Stimulated activated CD8-positive, alpha-beta memory T cell treated with anti-CD3 and anti-CD28 coated beads, Interleukin-12 subunit alpha, Interleukin-12 subunit beta, amount 100 ng/mL, for 4 hours (primary cell): ENCODE results near the gene FAM222A.

ENCODE experiments used
- DNase-seq: peaks from one replicate; pipeline ENCODE4 v3.0.0-alpha.2; 2020; ENCODE audit warnings: low read depth

Gene FAM222A

DNA sequence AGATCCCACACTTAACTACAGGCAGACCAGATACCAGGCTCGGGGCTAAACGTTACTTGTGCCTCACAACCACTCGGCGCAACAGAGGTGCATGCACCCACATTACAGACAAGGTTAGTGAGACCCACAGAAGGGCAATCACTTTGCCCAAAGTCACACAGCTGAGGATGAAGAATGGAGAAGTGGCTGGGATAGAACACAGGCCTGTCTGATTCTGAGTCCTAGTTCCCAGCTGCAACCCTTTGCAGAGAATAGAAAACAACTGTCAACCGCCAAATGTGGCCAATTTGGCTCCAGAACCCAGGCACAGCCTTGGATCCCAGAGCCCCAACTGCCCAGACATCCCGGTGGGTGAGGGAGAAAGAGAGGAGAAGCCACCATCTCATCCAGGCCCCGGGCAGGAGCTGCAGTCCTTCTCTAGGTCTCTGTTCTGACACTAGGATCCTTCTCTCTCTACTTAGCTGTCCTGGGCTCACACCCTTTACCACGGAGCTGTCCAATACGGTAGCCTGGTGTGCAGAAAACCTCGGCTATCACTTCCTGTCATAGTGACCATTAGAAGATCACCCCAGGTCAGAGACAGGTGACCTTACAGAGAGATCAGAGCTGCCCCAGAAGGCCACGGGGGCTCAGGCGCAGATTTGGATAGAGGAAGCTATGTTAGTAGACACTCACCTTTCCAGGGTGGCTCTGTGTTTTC lies 59.1 kb downstream of the FAM222A start:
- no peak for DNase-seq

GRCh38 chr12:109773384-109774011 lies 59.9 kb downstream of the FAM222A start:
- DNase-seq: no peak

DNA sequence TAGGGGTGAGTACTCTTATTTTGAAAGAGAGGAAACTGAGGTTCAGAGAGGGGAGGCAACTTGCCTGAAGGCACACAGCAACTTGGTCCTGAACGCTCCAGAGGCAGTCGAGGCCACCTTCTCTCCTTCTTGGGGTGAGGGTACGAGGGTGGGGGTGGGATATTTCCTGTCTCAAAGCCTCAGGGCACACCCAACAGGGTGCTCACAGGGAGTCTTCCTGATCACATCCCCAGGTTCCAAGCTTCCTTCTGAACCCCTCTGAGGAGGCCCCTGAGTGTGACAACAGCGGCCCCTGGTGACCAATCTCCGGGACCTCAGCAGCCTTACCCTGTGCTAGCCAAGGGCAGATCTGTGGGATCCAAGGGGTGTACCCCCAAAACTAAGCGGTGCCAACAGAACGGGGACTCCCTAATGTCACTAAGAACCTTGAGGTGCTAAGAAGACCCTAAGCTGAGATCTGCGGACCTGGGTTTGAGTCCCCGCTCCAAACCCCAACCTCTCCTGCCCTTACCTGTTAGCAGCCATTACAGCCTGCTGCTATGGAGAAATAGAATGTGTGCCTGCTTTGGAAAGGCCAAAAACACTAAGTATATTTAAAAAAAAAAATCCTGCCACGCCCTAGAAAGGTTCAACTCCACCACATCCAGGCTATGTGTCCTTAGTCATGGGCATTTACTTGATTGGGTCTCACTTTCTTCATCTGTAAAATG lies 61.7 kb downstream of the FAM222A start:
- DNase-seq: peak; percentile 47

GRCh38 chr12:109776624-109777023 lies 63.0 kb downstream of the FAM222A start:
- no peak for DNase-seq

GRCh38 chr12:109777544-109777943 lies 63.9 kb downstream of the FAM222A start:
- no peak for DNase-seq

DNA sequence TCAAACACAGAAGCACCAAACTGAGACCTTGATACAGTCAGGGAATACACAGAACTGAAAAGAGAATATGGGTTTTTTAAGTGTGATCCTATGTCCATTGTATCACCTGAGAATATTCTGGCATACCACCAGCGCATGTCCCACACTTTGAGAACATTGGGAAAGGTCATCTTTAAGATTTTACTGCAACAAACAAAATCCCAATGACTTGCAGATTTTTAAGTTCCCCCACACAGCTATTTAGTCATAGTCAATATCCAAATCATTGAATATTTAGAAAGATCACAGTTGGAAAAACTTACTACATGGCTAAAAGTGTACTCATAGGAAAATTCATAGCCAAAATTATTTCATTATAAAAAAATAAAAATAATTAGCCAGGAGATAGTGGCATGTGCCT lies 65.1 kb downstream of the FAM222A start:
- no peak for DNase-seq

- DNase-seq: no peak
Measured at GRCh38 chr12:109779382-109779781, 65.8 kb downstream of the FAM222A start.

DNA sequence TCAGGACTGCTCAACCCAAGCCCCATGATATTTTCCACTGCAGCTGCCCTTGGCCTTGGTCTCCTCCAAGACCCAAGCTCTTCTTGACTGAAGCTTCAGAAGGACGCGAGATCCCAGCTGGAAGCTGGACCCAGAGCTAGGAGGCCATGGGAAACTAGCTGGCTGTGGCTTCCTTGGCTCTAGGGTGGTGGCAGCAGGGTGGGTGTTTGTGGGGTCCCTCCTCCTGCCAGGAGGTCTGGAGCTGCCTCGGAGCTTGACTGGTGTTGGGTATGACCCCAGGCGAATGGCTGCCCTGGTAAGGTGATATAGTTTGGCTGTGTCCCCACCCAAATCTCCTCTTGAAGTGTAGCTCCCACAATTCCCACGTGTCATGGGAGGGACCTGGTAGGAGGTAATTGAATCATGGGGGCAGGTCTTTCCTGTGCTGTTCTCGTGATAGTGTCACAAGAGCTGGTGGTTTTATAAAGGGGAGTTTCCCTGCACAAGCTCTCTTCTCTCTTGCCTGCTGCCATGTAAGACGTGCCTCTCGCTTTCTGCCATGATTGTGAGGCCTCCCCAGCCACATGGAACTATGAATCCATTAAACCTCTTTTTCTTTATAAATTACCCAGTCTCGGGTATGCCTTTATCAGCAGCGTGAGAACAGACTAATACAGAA lies 68.2 kb downstream of the FAM222A start:
- DNase-seq: no peak

- DNase-seq: no peak
Measured at GRCh38 chr12:109782326-109782703, 68.7 kb downstream of the FAM222A start.

GRCh38 chr12:109783135-109783964 lies 69.7 kb downstream of the FAM222A start:
- DNase-seq: no peak

GRCh38 chr12:109783965-109784244 lies 70.3 kb downstream of the FAM222A start:
- DNase-seq: no peak

- DNase-seq: no peak
Measured at GRCh38 chr12:109785854-109786253, 72.2 kb downstream of the FAM222A start.

DNA sequence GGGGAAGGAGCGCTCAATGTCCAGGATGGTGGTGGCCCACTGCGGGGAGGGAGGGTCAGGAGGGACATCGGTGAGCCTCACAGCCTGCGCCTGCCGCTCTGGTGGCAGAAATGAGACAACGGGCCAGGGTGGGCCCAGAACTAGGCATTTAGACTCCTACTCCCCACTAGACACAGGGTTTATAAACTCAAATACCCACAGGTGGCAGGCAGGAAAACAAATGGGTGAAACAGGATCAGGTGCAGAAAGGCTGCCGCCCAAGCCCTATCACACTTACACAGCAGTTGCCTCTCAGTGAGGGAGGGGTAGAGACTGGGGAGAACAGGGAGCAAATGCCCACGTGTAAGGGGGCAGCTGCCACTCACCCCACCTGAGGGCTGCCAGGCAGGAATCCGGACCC lies 73.2 kb downstream of the FAM222A start:
- no peak for DNase-seq

- no peak for DNase-seq
Measured at GRCh38 chr12:109789526-109790048, 76.0 kb downstream of the FAM222A start.

GRCh38 chr12:109792992-109793391 lies 79.4 kb downstream of the FAM222A start:
- DNase-seq: no peak

DNA sequence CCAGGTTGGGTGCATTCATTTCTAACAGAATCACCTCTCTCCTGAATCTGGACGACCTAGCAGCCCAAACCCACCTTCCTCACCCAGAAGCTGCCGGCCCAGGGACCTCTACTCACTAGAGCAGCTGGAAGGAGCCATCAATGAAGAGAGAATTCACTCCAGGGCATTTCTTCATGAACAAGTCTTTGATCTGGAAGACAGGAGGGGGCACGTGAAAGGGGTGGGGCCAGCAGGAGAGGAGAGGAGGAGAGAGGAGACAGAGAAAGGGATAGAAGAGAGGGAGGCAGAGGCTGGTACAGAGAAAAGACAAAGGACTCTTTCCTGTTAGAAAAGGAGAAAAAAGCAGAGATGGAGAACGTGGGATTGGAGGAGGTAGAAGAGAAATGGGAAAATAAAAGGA lies 79.8 kb downstream of the FAM222A start:
- no peak for DNase-seq

GRCh38 chr12:109793826-109794501 lies 80.3 kb downstream of the FAM222A start:
- no peak for DNase-seq

- DNase-seq: no peak
Measured at GRCh38 chr12:109795023-109795422, 81.4 kb downstream of the FAM222A start.

GRCh38 chr12:109796057-109796456 lies 82.4 kb downstream of the FAM222A start:
- DNase-seq: no peak

GRCh38 chr12:109797905-109798669 lies 84.5 kb downstream of the FAM222A start:
- no peak for DNase-seq

DNA sequence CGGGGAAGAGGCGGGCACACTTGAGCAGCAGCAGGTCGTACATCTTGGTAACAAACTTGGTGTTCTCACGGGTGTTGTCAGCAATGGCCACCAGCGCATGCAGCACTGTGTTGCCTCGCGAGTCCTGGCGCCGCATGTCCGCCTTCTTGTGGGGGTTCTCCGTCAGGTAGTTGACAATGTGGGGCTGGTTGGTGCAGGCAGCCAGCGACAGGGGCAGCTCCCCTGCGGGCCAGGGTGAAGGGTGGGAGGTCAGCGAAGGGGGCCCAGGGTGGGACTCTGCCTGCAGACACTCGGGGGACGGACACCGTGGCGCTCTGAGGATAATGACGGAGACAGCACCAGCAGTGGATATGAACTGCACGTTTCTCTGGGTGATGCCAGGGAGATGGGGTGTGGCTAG lies 85.1 kb downstream of the FAM222A start:
- DNase-seq: no peak
